AG04449 (cell line): Measurements from ENCODE around the gene KAT7.

Experiments
- CTCF ChIA-PET: fragments of 350-600 bp; formaldehyde crosslinking; extraction: SDS; loops from one replicate; lab custom pipeline; 2021; ENCODE audit warnings: antibody characterized with exemption; lab: Yijun Ruan, JAX
- POLR2A ChIA-PET: fragments of 400-600, 350-600 bp; formaldehyde crosslinking; extraction: SDS; loops from one replicate; lab custom pipeline; 2020; ENCODE audit warnings: antibody characterized with exemption, inconsistent platforms; lab: Yijun Ruan, JAX
- DNase-seq: peaks from one replicate; pipeline ENCODE4 v3.0.0-alpha.2; 2010; ENCODE audit warnings: low read depth, low spot score
- H3K4me3 ChIP-seq: 2 replicates; pipeline ENCODE4 v1.5.1; 2011; ENCODE audit warnings: low read depth, mild to moderate bottlenecking, control low read depth, low read length
- TF ChIP-seq, protein P1 (sequence below): IDR thresholded peaks from one replicate; pipeline ENCODE4 v1.5.1; 2011; ENCODE audit warnings: mild to moderate bottlenecking, moderate library complexity, low read length, control low read depth, inconsistent platforms; ENCODE audit not compliant: insufficient read depth; ENCODE audit errors: missing control alignments

Gene KAT7

DNA sequence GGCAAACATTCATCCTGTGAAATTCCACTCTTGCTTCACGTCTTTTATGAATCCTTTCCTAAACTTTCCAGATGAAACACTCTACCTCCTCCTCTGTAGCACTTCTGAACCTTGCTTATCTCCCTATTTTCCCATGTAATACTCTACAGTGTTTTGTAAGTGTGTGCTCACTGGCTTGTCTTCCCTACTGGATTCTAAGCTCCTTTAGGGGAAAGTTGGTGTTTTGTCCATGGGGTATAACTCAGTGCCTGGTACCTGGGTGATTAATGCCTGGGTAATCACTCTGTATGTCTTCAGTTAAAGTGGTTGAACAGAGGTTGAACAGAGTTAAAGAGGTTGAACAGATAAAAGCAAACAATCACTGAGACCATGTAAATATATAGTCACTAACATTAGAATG is 3.8 kb upstream of the KAT7 start:
- no peak for DNase-seq
- ChIA-PET POLR2A (no interaction called here), CTCF (interaction anchor here (1.5 kb wide), 1 partner anchor 227 kb away, joined by 4 read pairs; no protein-coding TSS in a partner anchor)
- TF ChIP-seq, protein P1, sequence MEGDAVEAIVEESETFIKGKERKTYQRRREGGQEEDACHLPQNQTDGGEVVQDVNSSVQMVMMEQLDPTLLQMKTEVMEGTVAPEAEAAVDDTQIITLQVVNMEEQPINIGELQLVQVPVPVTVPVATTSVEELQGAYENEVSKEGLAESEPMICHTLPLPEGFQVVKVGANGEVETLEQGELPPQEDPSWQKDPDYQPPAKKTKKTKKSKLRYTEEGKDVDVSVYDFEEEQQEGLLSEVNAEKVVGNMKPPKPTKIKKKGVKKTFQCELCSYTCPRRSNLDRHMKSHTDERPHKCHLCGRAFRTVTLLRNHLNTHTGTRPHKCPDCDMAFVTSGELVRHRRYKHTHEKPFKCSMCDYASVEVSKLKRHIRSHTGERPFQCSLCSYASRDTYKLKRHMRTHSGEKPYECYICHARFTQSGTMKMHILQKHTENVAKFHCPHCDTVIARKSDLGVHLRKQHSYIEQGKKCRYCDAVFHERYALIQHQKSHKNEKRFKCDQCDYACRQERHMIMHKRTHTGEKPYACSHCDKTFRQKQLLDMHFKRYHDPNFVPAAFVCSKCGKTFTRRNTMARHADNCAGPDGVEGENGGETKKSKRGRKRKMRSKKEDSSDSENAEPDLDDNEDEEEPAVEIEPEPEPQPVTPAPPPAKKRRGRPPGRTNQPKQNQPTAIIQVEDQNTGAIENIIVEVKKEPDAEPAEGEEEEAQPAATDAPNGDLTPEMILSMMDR, result no peak
- no peak overlapping the region for H3K4me3 ChIP-seq

DNA sequence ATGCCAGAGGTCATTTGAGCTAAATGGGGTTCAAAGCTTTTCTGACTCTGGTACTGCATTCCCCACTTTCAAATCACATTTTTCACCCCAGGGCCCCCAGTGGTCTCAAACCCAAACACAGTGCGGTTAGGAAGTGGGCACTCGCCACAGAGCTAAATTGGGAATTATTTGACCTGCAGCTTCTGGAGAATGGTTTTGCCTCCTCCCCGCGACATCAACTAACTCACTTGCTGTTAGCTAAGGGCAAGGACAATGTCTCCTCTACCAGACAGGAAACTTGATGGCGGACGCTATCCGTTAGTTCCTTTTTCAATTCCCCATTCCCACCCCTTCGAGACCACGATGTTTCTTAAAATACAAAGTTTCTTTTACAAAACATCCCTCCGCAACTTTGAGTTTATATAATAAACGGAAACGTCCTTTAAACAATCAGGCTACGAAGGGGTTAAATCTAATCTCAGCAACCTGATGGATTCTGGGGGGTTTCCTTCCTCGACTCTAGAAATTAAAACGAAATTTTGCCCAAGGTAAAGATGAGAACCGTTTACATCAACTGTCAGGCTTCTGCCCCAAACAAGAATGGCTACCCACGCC is 500 bp upstream of the KAT7 start:
- POLR2A ChIA-PET, result interaction anchor here (0.7 to 1.3 kb wide), 4 partner anchors 13 to 141 kb away, joined by 3 to 5 read pairs (median 4); no protein-coding TSS in a partner anchor
- CTCF ChIA-PET, result interaction anchor here (0.9 to 2.2 kb wide), 9 partner anchors 10 to 231 kb away, joined by 3 to 7 read pairs (median 4); no protein-coding TSS in a partner anchor
- no peak for DNase-seq
- H3K4me3 ChIP-seq, result peak overlapping the region; percentile 63
- TF ChIP-seq, protein P1, result no peak

DNA sequence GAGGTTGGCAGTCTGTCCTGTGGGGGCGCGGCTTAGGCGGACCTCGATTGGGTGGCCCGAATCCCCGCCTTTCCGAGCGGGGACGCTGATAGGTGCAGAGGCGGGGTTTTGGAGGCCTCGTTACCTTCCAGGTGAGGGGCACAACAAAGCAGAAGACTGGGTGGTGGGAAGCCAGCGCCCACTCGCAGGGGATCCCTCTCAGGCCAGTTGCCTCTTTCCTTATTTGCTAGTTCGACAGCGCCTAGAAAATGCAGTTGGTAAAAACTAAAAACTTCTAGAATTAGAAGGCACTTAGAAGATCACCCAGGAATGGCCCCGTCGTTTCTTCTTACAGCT is 730 bp downstream of the KAT7 start:
- no peak for DNase-seq
- H3K4me3 ChIP-seq, result peak overlapping the region; percentile 61
- CTCF ChIA-PET, result interaction anchor here (1.4 kb wide), 1 partner anchor 219 kb away, joined by 3 read pairs; no protein-coding TSS in a partner anchor

DNA sequence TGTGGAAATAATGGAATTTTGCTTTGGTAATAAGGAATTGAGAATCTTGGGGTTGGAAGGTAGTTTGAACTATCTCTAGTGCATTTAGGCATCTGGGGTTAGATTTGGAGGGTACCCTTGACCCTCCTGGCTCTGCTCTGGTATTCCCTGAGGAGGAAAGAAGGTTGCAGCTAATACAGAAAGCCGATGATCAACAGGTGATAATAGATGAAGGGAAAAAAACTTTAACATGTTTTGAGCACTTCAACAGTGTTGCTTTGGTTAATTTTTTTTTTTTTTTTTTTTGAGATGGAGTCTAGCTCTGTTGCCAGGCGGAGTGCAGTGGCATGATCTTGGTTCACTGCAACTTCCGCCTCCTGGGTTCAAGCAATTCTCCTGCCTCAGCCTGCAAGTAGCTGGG is 4.8 kb downstream of the KAT7 start:
- no peak for DNase-seq
- TF ChIP-seq, protein P1, result no peak
- no peak overlapping the region for H3K4me3 ChIP-seq
- POLR2A ChIA-PET, result interaction anchor here (0.7 kb wide), 1 partner anchor 12 kb away, joined by 3 read pairs; no protein-coding TSS in a partner anchor
- CTCF ChIA-PET, result interaction anchor here (0.9 kb wide), 1 partner anchor 12 kb away, joined by 3 read pairs; no protein-coding TSS in a partner anchor

More for the DNA sequence above, 730 bp downstream of the KAT7 start:
- TF ChIP-seq, protein P1, result no peak
- POLR2A ChIA-PET, result interaction anchor here (1.3 kb wide), 1 partner anchor 143 kb away, joined by 3 read pairs; no protein-coding TSS in a partner anchor

DNA sequence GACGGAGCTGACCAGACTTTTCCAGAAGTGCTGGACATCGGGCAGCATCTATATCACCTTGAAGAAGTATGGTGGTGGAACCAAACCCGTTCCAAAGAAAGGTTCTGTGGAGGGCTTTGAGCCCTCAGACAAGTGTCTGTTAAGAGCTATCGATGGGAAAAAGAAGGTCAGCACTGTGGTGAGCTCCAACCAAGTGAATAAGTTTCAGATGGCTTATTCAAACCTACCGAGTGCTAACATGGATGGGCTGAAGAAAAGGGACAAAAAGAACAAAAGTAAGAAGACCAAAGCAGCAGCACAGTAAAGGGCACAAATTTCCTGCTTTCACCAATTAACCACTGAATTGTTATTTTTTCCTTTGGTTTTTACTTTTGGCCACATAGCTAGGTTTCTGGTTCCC is 6.9 kb downstream of the KAT7 start:
- DNase-seq, result no peak
- TF ChIP-seq, protein P1, result no peak
- CTCF ChIA-PET, result interaction anchor here (0.8 to 1.9 kb wide), 6 partner anchors 15 to 228 kb away, joined by 3 to 5 read pairs (median 3); no protein-coding TSS in a partner anchor
- no peak overlapping the region for H3K4me3 ChIP-seq
- POLR2A ChIA-PET, result no interaction called here

DNA sequence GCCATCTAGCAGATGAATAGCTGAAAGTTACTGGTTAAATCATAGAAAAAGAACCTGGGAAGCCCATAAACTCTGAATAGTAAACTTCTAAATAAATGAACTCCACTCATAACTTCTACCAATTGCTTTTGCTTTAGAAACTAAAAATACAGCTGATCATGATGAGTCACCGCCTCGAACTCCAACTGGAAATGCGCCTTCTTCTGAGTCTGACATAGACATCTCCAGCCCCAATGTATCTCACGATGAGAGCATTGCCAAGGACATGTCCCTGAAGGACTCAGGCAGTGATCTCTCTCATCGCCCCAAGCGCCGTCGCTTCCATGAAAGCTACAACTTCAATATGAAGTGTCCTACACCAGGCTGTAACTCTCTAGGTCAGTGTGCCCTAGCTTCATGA is 9.7 kb downstream of the KAT7 start:
- no peak overlapping the region for H3K4me3 ChIP-seq
- CTCF ChIA-PET, result interaction anchor here (1.2 to 1.8 kb wide), 3 partner anchors 9 to 231 kb away, joined by 3 to 4 read pairs (median 4); no protein-coding TSS in a partner anchor
- POLR2A ChIA-PET, result no interaction called here
- TF ChIP-seq, protein P1, result no peak
- DNase-seq, result no peak
